ENCODE measurements around the gene IGSF23. TPM values are rescaled to one million over a fixed set of nuclear protein-coding genes. Genes with fewer than 3 reads are reported as not detected.

The IGSF23 gene
- total and polyA plus RNA-seq, 12 donors, result 0.86 TPM; not detected in 11

- no peak for ATAC-seq
- TF ChIP-seq, protein P1, sequence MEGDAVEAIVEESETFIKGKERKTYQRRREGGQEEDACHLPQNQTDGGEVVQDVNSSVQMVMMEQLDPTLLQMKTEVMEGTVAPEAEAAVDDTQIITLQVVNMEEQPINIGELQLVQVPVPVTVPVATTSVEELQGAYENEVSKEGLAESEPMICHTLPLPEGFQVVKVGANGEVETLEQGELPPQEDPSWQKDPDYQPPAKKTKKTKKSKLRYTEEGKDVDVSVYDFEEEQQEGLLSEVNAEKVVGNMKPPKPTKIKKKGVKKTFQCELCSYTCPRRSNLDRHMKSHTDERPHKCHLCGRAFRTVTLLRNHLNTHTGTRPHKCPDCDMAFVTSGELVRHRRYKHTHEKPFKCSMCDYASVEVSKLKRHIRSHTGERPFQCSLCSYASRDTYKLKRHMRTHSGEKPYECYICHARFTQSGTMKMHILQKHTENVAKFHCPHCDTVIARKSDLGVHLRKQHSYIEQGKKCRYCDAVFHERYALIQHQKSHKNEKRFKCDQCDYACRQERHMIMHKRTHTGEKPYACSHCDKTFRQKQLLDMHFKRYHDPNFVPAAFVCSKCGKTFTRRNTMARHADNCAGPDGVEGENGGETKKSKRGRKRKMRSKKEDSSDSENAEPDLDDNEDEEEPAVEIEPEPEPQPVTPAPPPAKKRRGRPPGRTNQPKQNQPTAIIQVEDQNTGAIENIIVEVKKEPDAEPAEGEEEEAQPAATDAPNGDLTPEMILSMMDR (IDR thresholded peaks at IDR 0.05), result no peak
- no peak for DNase-seq
These were observed 7.3 kb downstream of the IGSF23 start for GRCh38 chr19:44620667-44621066.

DNA sequence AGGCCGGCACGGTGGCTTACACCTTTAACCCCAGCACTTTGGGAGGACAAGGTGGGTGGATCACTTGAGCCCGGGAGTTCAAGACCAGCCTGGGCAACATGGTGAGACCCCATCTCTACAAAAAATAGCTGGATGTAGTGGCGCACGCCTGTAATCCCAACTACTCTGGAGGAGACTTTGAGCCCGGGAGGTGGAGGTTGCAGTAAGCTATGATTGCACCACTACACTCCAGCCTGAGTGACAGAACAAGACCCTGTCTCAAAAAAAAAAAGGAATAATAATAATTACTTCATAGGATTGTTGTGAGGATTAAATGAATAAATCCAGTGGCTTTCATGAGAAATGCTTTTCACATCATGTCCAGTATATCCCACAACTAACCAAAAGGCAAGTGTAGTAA, 8.0 kb downstream of the IGSF23 start:
- no peaks in the 10 kb centered on the region for H3K27me3 ChIP-seq
- peaks cover 0 to 16% (median 6%) of the 10 kb centered on the region in 9 donors for H3K4me1 ChIP-seq
- DNase-seq (no peak), ATAC-seq (no peak)
- H3K27ac ChIP-seq, result no peak overlapping the region
- H3K4me3 ChIP-seq, result no peak overlapping the region
- intact Hi-C loops (cut with DNase I), result no loop called here
- no peaks in the 10 kb centered on the region for H3K9me3 ChIP-seq
- TF ChIP-seq, protein P1 (IDR thresholded peaks at IDR 0.05), result no peak
- no peaks in the 10 kb centered on the region for H3K36me3 ChIP-seq
- 80 to 85% methylated on average over 6 of the region's 6 CpGs for WGBS, 2 donors

More at GRCh38 chr19:44620667-44621066, 7.3 kb downstream of the IGSF23 start:
- Histone ChIP-seq H3K4me3 (no peak overlapping the region), H3K4me1 (peaks cover 0 to 21% (median 0%) of the 10 kb centered on the region in 9 donors), H3K27me3 (no peaks in the 10 kb centered on the region), H3K36me3 (no peaks in the 10 kb centered on the region), H3K27ac (no peak overlapping the region), H3K9me3 (no peaks in the 10 kb centered on the region)
- intact Hi-C loops (cut with DNase I), result no loop called here
- WGBS, 2 donors, result 92% methylated on average over 5 of the region's 5 CpGs

GRCh38 chr19:44623080-44623479, 9.7 kb downstream of the IGSF23 start:
- ATAC-seq (peak in 5 of 8 donors; percentile 42 to 78 (median 49)), DNase-seq (no peak)
- Histone ChIP-seq H3K36me3 (no peaks in the 10 kb centered on the region), H3K27me3 (no peaks in the 10 kb centered on the region), H3K4me3 (no peak overlapping the region), H3K27ac (no peak overlapping the region), H3K9me3 (no peaks in the 10 kb centered on the region), H3K4me1 (peaks cover 0 to 12% (median 5%) of the 10 kb centered on the region in 9 donors)
- 57 to 64% methylated on average over 5 of the region's 5 CpGs for WGBS, 2 donors
- intact Hi-C loops (cut with DNase I), result no loop called here
- TF ChIP-seq, protein P1 (IDR thresholded peaks at IDR 0.05), result no peak

GRCh38 chr19:44623626-44624025, 10.3 kb downstream of the IGSF23 start:
- intact Hi-C loops (cut with DNase I), result no loop called here
- 87 to 90% methylated on average over 4 of the region's 4 CpGs for WGBS, 2 donors
- TF ChIP-seq, protein P1 (IDR thresholded peaks at IDR 0.05), result no peak
- DNase-seq (no peak), ATAC-seq (no peak)
- Histone ChIP-seq H3K27ac (no peak overlapping the region), H3K27me3 (no peaks in the 10 kb centered on the region), H3K4me1 (peaks cover 0 to 12% (median 5%) of the 10 kb centered on the region in 9 donors), H3K9me3 (no peaks in the 10 kb centered on the region), H3K36me3 (no peaks in the 10 kb centered on the region), H3K4me3 (no peak overlapping the region)
